ENCODE data around the gene GLOD4. TPM values are rescaled to one million over a fixed set of nuclear protein-coding genes. Genes with fewer than 3 reads are reported as not detected.

GLOD4 gene
- total RNA-seq, 1 donor from 2014 or later: 79.9 TPM

- no peaks in the 10 kb centered on the region for H3K9me3 Mint-ChIP-seq (ENCODE audit: low read depth)
- H3K4me1 Mint-ChIP-seq (ENCODE audit: low read depth): no peaks in the 10 kb centered on the region
- H3K27ac Mint-ChIP-seq: no peak overlapping the region
- DNase-seq (ENCODE audit: low spot score, unreplicated experiment): no peak
- no peak overlapping the region for H3K4me3 Mint-ChIP-seq (ENCODE audit: low read depth)
- H3K27me3 Mint-ChIP-seq: no peaks in the 10 kb centered on the region
- no peak for TF ChIP-seq CTCF (IDR thresholded peaks at IDR 0.05; ENCODE audit: unreplicated experiment)
- peaks cover 2% of the 10 kb centered on the region for H3K36me3 Mint-ChIP-seq (ENCODE audit: insufficient read depth)
Measured at GRCh38 chr17:802481-802880, 20.4 kb upstream of the GLOD4 start.

GRCh38 chr17:801660-802059 lies 19.6 kb upstream of the GLOD4 start:
- Mint-ChIP-seq H3K4me1 (ENCODE audit: low read depth) (no peaks in the 10 kb centered on the region), H3K27me3 (no peaks in the 10 kb centered on the region), H3K9me3 (ENCODE audit: low read depth) (no peaks in the 10 kb centered on the region), H3K27ac (no peak overlapping the region), H3K4me3 (ENCODE audit: low read depth) (no peak overlapping the region), H3K36me3 (ENCODE audit: insufficient read depth) (peaks cover 2% of the 10 kb centered on the region)
- no peak for DNase-seq (ENCODE audit: low spot score, unreplicated experiment)
- TF ChIP-seq CTCF (IDR thresholded peaks at IDR 0.05; ENCODE audit: unreplicated experiment): no peak

DNA sequence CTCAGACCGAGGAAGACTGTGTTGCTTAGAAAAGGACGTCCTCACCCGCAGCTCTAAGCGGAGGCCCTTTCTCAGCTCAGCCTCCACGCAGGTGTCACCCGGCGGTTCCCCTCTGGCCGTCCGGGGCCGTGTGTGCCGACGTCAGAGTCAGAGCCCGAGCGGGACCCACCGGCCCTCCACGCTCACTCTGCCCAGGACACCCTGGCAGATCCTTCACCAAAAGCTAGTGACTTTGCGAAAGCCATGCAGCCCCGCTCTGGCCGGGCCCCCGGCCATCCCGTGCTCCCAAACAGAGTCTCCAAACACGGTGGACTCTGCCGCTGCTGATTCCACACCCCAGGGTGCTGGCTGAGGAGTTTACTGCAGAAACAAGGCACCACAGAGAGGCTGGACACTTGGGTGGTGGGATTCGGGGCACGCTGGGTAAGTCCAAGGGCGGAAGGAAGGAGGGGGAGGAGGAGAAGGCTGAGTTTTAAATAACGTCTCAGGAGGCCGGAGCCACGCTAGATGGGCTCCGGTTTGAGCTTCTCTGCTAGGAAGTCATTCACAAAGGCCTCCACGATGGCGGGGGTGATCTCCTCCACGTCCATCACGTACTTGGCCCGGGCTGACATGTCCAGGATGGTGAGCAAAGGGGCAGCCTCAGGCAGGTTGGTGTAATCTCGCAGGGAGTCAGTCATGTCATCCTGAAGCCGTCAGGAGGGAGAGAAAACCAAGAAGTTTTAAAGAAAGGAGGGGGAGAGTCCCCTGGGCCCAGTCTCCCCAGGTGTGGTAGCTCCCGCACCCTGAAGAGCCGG lies 18.6 kb upstream of the GLOD4 start:
- TF ChIP-seq CTCF (IDR thresholded peaks at IDR 0.05; ENCODE audit: unreplicated experiment): no peak
- Mint-ChIP-seq H3K9me3 (ENCODE audit: low read depth) (no peaks in the 10 kb centered on the region), H3K27me3 (no peaks in the 10 kb centered on the region), H3K4me1 (ENCODE audit: low read depth) (no peaks in the 10 kb centered on the region), H3K27ac (peak overlapping the region; percentile 82), H3K36me3 (ENCODE audit: insufficient read depth) (peaks cover 2% of the 10 kb centered on the region), H3K4me3 (ENCODE audit: low read depth) (no peak overlapping the region)
- no peak for DNase-seq (ENCODE audit: low spot score, unreplicated experiment)

GRCh38 chr17:799261-799660 lies 17.2 kb upstream of the GLOD4 start:
- Mint-ChIP-seq H3K4me3 (ENCODE audit: low read depth) (no peak overlapping the region), H3K9me3 (ENCODE audit: low read depth) (no peaks in the 10 kb centered on the region), H3K4me1 (ENCODE audit: low read depth) (peaks cover 2% of the 10 kb centered on the region), H3K27ac (no peak overlapping the region), H3K27me3 (no peaks in the 10 kb centered on the region), H3K36me3 (ENCODE audit: insufficient read depth) (peaks cover 4% of the 10 kb centered on the region)
- no peak for TF ChIP-seq CTCF (IDR thresholded peaks at IDR 0.05; ENCODE audit: unreplicated experiment)
- no peak for DNase-seq (ENCODE audit: low spot score, unreplicated experiment)

GRCh38 chr17:798246-798645 lies 16.2 kb upstream of the GLOD4 start:
- no peak for DNase-seq (ENCODE audit: low spot score, unreplicated experiment)
- TF ChIP-seq CTCF (IDR thresholded peaks at IDR 0.05; ENCODE audit: unreplicated experiment): no peak
- H3K4me1 Mint-ChIP-seq (ENCODE audit: low read depth): peaks cover 2% of the 10 kb centered on the region
- no peaks in the 10 kb centered on the region for H3K27me3 Mint-ChIP-seq
- H3K36me3 Mint-ChIP-seq (ENCODE audit: insufficient read depth): peaks cover 4% of the 10 kb centered on the region
- H3K27ac Mint-ChIP-seq: no peak overlapping the region
- H3K9me3 Mint-ChIP-seq (ENCODE audit: low read depth): no peaks in the 10 kb centered on the region
- H3K4me3 Mint-ChIP-seq (ENCODE audit: low read depth): no peak overlapping the region
